ENCODE data around the gene CHST12.
"Not testable (repeated sequence)": the region's sequence is repeated elsewhere in the genome, so short reads cannot be mapped to it uniquely, and the experiment has no call there.

Gene CHST12

GRCh38 chr7:2435146-2435545 lies 31.7 kb downstream of the CHST12 start:
- DNase-seq (ENCODE audit: low read depth in 2 of 2) = no peak

GRCh38 chr7:2436341-2437104 lies 33.1 kb downstream of the CHST12 start:
- DNase-seq (ENCODE audit: low read depth in 2 of 2) = no peak

DNA sequence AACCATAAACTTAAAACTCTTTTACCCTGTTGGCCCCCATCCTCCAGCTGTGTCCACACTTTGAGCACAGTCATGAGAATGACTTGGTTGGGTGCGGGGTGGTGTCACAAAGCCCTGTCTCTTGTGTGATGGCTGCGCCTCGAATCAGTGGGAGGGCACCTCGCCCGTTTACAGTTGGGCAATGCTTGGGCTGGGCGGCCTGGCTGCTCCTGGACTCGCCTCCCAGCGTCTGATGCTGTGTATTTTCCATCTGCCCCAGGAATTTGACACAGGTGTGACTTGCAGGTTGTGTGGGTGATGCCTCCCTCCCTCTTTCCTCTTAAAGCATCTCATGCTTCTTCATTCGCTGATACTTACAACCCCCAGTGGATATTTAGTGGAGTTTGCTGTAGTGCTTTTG lies 33.7 kb downstream of the CHST12 start:
- no peak for DNase-seq (ENCODE audit: low read depth in 2 of 2)

GRCh38 chr7:2437537-2438148 lies 34.2 kb downstream of the CHST12 start:
- no peak for DNase-seq (ENCODE audit: low read depth in 2 of 2)

- DNase-seq (ENCODE audit: low read depth in 2 of 2) = no peak
Measured at GRCh38 chr7:2438186-2438585, 34.8 kb downstream of the CHST12 start.

DNA sequence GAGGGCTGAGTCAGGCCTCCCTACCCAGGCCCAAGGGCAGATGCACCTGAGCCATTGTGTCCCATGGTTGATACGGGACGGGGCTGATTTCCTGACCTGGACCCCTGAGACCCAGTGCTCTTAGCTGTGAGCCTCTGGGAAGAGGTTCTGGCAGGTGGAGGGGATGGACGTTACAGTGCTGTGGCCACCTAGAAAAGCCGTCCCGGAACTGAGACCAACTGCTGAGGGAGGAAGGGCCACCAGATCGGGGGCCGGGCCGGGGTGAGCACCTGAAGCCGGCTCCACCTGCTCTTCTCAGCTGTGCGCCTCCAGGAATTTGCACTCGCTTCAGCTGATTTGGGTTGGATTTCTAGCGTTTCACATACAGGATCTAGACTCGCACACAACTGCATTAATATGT lies 35.4 kb downstream of the CHST12 start:
- no peak for DNase-seq (ENCODE audit: low read depth in 2 of 2)

- DNase-seq (ENCODE audit: low read depth in 2 of 2) = no peak
Measured at GRCh38 chr7:2440608-2441245, 37.3 kb downstream of the CHST12 start.

GRCh38 chr7:2441430-2442058 lies 38.1 kb downstream of the CHST12 start:
- DNase-seq (ENCODE audit: low read depth in 2 of 2) = no peak

GRCh38 chr7:2443491-2443890 lies 40.1 kb downstream of the CHST12 start:
- no peak for DNase-seq (ENCODE audit: low read depth in 2 of 2)

DNA sequence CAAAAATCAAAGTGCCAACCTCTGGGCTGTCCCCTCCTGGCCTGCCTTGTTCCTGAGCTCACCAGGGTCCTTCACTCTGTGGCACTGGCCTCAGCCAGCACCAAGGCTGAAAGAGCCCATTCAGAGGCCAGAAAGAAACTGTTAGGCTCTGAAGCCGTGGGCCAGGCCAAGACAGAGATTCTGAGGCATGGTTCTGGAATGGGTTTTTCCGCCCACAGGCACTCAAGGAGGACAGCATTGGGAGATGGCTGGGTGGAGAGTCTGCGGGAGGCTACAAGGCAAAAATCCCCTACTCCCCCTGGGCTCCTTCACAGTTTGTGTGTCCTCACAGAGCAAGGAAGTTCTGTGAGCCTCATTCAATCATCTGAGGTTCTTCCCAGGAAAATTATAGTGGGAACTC lies 41.1 kb downstream of the CHST12 start:
- DNase-seq (ENCODE audit: low read depth in 2 of 2) = no peak

DNA sequence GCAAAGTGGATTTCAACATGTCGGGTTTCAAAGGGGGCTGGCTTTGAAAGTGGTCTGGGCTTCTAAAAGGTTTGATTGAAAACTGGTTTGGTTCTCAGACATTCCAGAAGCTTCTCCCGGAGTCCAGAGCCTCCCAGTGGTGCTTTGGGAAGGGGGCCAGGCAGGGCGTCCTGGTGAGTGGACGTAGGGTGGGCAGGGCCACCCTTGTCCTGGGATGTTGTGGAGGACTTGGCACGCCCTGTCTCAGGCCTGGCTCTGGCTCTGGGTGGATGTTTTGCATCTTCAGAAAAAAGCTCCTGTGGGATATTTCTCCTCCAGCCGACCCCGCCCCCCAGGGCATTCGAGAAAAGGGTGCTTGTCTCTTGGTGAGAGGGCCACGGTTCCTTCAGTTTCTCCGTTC lies 41.6 kb downstream of the CHST12 start:
- no peak for DNase-seq (ENCODE audit: low read depth in 2 of 2)

DNA sequence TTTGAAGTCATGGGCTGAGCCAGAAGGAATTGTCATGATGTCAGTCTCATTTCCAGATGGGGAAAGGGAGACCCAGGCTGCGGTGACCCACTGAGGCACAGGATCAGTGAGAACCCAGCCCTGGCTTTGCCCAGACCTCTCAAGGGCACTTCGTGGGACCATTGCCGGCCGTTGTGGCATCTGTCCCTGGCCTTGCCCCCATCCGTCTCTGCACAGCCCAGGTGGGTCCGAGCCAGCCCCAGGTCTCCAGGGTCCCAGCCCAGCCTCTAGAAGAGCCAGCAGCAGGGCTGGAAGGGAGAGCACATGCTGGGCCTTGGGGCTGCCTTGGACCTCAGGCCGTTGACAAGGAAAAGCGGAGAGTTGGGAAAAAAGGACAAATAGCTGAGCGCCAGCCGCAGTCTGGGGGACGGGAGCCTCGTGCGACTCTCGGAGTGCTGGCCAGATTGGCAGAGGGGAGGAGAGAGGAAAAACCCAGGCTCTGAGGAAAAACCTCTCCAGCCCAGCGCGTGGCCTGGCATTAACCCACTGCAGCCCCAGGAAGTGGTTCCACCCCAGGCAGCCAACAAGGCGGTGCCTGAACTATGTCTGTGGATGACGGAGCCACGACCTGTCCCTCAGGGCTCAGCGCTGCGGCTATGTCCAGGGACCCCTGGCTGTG lies 42.6 kb downstream of the CHST12 start:
- DNase-seq (ENCODE audit: low read depth in 2 of 2) = no peak

- no peak for DNase-seq (ENCODE audit: low read depth in 2 of 2)
Measured at GRCh38 chr7:2446676-2447075, 43.3 kb downstream of the CHST12 start.

DNA sequence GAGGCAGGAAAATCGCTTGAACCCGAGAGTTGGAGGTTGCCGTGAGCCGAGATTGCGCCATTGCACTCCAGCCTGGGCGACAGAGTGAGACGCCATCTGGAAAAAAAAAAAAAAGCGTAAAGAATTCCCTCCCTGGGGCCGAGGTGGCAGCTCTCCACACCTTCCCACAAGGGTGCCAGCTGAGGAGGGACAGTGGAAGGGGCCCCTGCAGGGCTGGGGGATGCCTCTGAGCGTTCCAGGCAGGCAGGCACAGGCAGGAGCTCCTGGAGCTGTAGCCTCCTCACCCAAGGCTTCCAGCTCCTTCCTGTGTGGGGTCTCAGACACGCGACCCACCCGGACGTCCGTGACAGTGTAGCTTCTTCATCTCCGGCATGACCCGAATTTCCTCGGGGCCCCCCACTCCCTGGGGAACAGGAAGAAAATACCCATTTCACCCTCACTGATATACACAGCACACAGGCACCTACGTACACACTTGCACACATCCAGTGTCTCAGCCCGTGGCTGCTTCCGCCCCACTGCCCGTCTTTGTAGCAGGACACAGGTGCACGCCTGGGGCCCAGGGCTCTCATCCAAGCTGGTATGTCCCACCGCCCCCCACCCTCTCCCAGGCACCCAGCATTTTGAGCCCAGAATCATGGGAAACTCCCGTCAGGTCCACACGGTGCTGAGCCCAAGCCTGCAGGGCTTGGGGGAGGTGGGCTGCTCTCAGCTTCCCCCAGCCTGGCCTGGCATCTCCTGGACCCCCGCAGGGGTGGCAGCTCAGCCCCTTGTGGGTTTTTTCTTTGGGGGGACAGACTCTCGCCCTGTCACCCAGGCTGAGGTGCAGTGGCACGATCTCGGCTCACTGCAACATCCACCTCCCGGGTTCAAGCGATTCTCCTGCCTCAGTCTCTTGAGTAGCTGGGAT lies 47.0 kb downstream of the CHST12 start:
- no peak for DNase-seq (ENCODE audit: low read depth in 2 of 2)

- DNase-seq (ENCODE audit: low read depth in 2 of 2) = peak; percentile 27 to 61
Measured at GRCh38 chr7:2451171-2452073, 48.0 kb downstream of the CHST12 start.

DNA sequence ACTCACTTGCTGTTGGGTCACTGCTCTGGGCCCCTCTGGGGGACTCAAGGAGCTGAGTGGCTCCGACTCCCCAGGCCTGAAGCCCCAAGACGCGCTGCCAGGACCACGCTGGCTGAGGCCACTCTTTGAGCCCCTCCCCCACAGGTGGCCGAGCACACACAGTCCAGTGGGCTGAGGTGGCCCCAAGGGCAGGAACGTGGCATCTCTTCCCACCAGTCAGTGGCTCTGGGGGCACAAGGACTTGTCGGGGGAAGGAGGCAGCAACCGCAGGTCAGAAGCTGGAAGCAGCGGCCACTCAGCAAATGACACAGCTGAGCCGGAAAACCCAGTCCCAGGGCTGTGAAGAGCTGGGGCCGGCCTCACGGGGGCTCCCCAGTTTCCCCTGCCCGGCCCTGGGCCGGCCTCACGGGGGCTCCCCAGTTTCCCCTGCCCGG lies 48.7 kb downstream of the CHST12 start:
- DNase-seq (ENCODE audit: low read depth in 2 of 2) = peak in 1 of 2 donors; percentile 17

DNA sequence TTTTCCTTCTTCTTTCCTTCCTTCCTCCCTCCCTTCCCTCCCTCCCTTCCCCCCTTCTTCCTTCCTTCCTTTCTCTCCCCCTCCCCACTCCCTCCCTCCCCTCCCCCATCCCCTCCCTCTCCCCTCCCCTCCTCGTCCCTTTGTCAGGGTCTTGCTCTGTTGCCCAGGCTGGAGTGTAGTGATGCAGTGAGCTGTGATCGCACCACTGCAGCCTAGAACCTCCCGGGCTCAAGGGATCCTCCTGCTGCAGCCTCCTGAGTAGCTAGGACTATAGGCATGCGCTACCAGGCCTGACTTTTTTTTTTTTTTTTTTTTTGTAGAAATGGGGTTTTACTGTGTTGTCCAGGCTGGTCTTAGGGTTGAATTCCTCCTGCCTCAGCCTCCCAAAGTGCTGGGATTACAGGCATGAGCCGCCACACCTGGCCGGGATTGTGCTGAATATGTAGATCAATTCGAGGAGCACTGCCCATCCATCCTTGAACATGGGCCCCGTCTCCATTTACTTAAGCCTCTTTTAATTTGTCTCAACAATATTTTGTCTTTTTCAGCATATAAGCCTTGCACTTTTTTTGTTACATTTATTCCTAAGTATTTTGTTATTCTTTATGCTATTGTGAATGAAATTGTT lies 49.3 kb downstream of the CHST12 start:
- no peak for DNase-seq (ENCODE audit: low read depth in 2 of 2)

- DNase-seq (ENCODE audit: low read depth in 2 of 2) = not testable (repeated sequence)
Measured at GRCh38 chr7:2453849-2454248, 50.4 kb downstream of the CHST12 start.

DNA sequence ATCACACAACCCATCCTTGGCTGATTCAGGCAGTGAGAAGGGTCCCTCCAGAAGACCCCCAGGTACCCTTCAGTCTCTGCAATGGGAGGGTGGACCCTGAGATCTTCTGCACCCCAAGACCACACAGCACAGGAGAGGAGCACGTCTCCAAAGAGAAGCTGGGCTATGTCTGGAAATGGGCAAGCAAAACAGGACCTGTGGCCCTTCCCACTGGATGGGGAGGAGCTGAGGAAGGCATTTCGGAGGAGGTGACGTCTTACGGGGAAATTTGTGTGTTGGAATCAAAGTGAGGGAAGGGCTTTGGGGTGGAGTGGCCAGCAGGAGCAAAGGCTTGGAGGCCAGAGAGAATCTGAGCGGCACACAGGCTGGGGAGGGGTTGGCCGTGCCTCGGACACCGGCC lies 56.3 kb downstream of the CHST12 start:
- no peak for DNase-seq (ENCODE audit: low read depth in 2 of 2)

All from stimulated activated CD8-positive, alpha-beta memory T cell treated with anti-CD3 and anti-CD28 coated beads, Interleukin-7, amount 100 ng/mL, for 4 hours (primary cell).